ENCODE measurements around the gene RHOT1.

DNA sequence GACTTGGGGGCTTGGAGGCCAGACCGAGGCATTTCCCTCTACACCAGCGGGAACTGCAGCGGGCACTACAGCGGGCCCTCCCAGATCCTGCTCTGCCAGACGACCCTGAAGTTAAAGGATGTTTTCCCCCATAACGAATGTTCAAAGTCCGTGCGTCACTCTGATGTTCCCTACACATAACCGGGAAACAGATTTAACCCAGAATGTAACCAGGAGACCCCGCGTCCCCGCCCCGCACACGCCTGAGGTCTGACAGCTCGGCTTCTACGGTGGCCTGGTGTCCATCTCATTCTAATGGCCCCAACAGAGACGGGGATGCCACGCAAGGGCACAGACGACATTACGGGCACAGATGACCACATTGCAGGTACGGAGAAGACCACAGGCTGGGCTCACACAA is 31.7 kb upstream of the RHOT1 start:
- TF ChIP-seq POLR2A (IDR thresholded peaks at IDR 0.05; ENCODE audit: low read length), result no peak
- TF ChIP-seq GATA1 (IDR thresholded peaks at IDR 0.05; ENCODE audit: low read depth, low read length), result no peak
